HEK293T (cell line): ENCODE data around the gene ADPRS.

Experiments used
- BHLHE40 ChIP-seq: fragments of 450-650 bp; IDR thresholded peaks from 2 replicates; pipeline ENCODE4 v1.6.1; 2016; ENCODE audit warnings: mild to moderate bottlenecking, moderate library complexity, borderline replicate concordance
- CTBP1 ChIP-seq: fragments of 450-650 bp; IDR thresholded peaks from 2 replicates; pipeline ENCODE4 v1.6.1; 2016; ENCODE audit warnings: borderline replicate concordance
- ELF4 ChIP-seq: fragments of 450-650 bp; IDR thresholded peaks from 2 replicates; pipeline ENCODE4 v1.6.1; 2017; ENCODE audit warnings: antibody characterized with exemption
- FOXA1 ChIP-seq: fragments of 450-650 bp; IDR thresholded peaks from 2 replicates; pipeline ENCODE4 v1.6.1; 2016; ENCODE audit warnings: mild to moderate bottlenecking
- FOXK2 ChIP-seq: fragments of 450-650 bp; IDR thresholded peaks from 2 replicates; pipeline ENCODE4 v1.6.1; 2016; ENCODE audit warnings: mild to moderate bottlenecking
- FOXM1 ChIP-seq: fragments of 450-650 bp; IDR thresholded peaks from 2 replicates; pipeline ENCODE4 v1.6.1; 2017; ENCODE audit warnings: mild to moderate bottlenecking, borderline replicate concordance
- HDGF ChIP-seq: fragments of 450-650 bp; IDR thresholded peaks from 2 replicates; pipeline ENCODE4 v1.6.1; 2017; ENCODE audit warnings: antibody characterized with exemption, borderline replicate concordance
- L3MBTL2 ChIP-seq: fragments of 450-650 bp; conservative IDR thresholded peaks from 2 replicates; pipeline ENCODE4 v1.6.1; 2016; ENCODE audit warnings: mild to moderate bottlenecking
- NFRKB ChIP-seq: fragments of 450-650 bp; IDR thresholded peaks from 2 replicates; pipeline ENCODE4 v1.6.1; 2016; ENCODE audit warnings: mild to moderate bottlenecking, moderate library complexity
- SP1 ChIP-seq: fragments of 450-650 bp; IDR thresholded peaks from 2 replicates; pipeline ENCODE4 v1.6.1; 2017
- SUZ12 ChIP-seq: fragments of 450-650 bp; IDR thresholded peaks from 2 replicates; pipeline ENCODE4 v1.6.1; 2016; ENCODE audit warnings: mild to moderate bottlenecking
- TARDBP ChIP-seq: fragments of 450-650 bp; IDR thresholded peaks from 2 replicates; pipeline ENCODE4 v1.6.1; 2016
- ZNF384 ChIP-seq: fragments of 450-650 bp; IDR thresholded peaks from 2 replicates; pipeline ENCODE4 v1.6.1; 2016

DNA sequence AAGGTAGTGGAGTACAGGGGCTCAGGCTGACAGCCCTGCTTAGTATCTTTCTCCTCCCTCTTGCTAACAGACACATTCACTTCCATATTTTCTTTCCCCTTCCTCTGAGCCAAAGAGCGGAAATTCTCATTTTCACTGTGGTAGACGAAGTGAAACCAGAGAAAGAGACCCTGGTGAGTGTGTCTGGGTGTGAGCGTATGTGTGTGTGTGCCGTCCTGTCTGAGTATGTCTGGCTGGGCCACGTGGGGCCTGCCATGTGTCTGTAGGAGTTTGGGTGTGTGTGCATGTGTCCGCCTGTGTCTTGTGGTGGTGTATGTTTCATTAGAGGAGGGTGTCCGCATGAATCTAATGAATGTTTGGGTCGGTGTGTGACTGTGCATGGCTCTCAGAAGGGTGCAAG is 34.7 kb downstream of the ADPRS start:
- TF ChIP-seq HDGF (no peak), FOXM1 (no peak), NFRKB (no peak), FOXA1 (no peak), FOXK2 (no peak), SUZ12 (no peak), TARDBP (no peak), ELF4 (no peak), ZNF384 (no peak), L3MBTL2 (no peak), BHLHE40 (no peak), SP1 (no peak), CTBP1 (no peak)
